SK-N-MC (cell line): ENCODE results near the gene HSD17B12.

Experiments used
- EZH2 ChIP-seq: fragments of 200-600 bp; sonication (generic); IDR thresholded peaks from one replicate; pipeline ENCODE4 v1.6.1; 2017; ENCODE audit warnings: antibody characterized with exemption
- FOXP2 ChIP-seq: optimal IDR thresholded peaks from 2 replicates; pipeline ENCODE3; 2011; ENCODE audit warnings: mild to moderate bottlenecking, moderate library complexity; ENCODE audit not compliant: insufficient read depth; ENCODE audit errors: extremely low read length, control extremely low read depth
- POLR2AphosphoS5 ChIP-seq: IDR thresholded peaks from 2 replicates; pipeline ENCODE4 v1.6.1; 2012; ENCODE audit warnings: mild to moderate bottlenecking, low read depth, low read length, borderline replicate concordance

DNA sequence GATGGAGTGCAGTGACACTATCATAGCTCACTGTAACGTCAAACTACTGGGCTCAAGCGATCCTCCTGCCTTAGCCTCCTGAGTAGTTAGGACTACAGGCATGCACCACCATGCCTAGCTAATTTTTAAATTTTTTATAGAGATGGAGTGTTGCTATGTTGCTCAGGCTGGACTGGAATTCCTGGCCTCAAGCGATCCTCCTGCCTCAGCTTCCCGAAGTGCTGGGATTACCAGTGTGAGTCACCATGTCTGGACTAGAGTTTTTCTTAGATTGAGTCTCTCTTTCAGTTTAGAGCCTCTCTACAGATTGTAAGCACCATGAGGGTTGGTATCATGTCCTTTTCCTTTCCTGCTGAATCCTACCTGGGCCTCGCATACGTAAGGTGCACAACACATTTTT is 142.8 kb downstream of the HSD17B12 start:
- TF ChIP-seq POLR2AphosphoS5: no peak
- no peak for TF ChIP-seq EZH2
- no peak for TF ChIP-seq FOXP2
